Skin epidermis (tissue), 12 donors: ENCODE results near the gene PAFAH1B1.
"Not testable (repeated sequence)": the region's sequence is repeated elsewhere in the genome, so short reads cannot be mapped to it uniquely, and the experiment has no call there.

ENCODE experiments used
- H3K27ac ChIP-seq, 21 experiments: fragments of 200-600 bp; sonication (generic) in 11 of 21; one replicate each; pipeline ENCODE4 v1.5.0; 2020; ENCODE audit warnings: mild to moderate bottlenecking in 3 of 21, inconsistent platforms in 2 of 21, moderate library complexity in 2 of 21
- H3K4me3 ChIP-seq, 7 experiments: fragments of 200-600 bp; sonication (generic) in 2 of 7; one replicate each; pipeline ENCODE4 v1.5.0; 2020; ENCODE audit warnings: inconsistent platforms in 2 of 7, mild to moderate bottlenecking in 2 of 7, moderate library complexity in 1 of 7

The PAFAH1B1 gene

DNA sequence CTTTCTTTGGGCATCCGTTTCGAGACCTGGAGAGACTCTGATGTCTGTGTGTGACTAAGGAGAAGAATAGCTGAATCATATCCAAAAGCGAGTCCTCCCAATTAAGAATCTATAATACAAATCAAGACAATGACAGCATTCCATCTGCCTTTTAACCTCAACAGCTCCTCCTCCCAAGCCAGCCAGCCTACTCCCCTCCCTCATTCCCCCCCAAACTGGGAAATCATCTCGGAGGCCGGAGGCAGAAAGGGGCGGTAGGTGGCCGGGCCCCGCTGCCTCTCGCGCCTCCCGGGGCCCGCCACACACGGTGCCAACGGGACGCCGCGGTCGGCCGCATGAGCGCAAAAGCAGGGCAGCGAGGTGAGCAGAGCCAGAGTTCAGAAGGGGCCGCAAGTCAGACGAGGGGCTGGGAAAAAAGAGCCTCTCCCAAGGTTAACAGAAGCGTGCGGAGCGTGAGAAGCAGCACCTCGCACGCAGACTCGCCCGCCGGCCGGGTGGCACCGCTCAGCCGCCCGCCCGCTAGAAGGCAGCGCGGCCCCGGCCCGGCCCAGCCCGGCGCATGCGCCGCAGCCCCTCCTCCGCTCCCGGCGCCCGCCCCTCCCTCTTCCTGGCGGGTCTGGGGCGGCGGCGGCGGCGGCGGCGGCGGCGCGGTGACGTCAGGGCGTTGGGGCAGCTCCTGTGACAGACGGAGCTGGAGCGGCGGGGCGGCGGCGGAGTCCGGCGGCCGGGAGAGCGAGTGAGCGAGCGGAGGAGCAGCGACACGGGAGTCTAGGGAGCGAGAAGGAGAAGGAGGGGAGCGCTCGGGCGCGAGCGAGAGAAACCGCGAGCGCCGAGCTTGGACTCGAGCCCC is at the start of gene PAFAH1B1:
PAFAH1B1 (plus strand) TSS at position 684 of the 850 bp plus-strand sequence. CDS start 44,635 bp downstream, outside the sequence.
- Histone ChIP-seq H3K4me3 (peak within 1 kb of the TSS; percentile 86 to 99 (median 94)), H3K27ac (peak within 1 kb of the TSS; percentile 91 to 100 (median 98))

DNA sequence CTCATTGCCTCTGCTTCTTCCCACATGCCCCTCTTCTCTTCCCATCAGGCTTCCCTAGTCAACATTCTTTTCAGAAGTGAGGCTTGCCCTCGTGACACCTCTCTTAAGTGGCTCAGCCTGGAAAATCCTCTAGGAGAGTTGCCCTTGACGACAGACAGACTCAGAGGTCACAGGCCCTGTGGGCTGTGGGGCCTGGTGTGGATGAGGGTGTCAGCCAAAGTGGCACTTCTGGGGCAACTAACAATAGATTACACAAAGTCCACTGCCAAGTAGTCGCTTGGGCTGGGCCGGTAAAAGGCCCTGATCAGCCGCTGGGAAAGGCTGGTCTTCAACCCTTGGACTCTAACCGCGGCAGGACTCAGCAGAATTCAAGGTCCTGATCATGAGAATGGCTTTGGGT is 48.1 kb upstream of the PAFAH1B1 start:
- Histone ChIP-seq H3K4me3 (no peak overlapping the region), H3K27ac (no peak overlapping the region)

GRCh38 chr17:2547176-2547575 is 46.3 kb upstream of the PAFAH1B1 start:
- peak overlapping the region in 1 of 21 experiments; percentile 11 for H3K27ac ChIP-seq

GRCh38 chr17:2548026-2548425 is 45.4 kb upstream of the PAFAH1B1 start:
- peak overlapping the region in 1 of 21 experiments; percentile 11 for H3K27ac ChIP-seq
- not testable (repeated sequence) for H3K4me3 ChIP-seq

More at GRCh38 chr17:2547176-2547575, 46.3 kb upstream of the PAFAH1B1 start:
- H3K4me3 ChIP-seq = no peak overlapping the region

- Histone ChIP-seq H3K27ac (no peak overlapping the region), H3K4me3 (no peak overlapping the region)
Measured at GRCh38 chr17:2549392-2550211, 43.9 kb upstream of the PAFAH1B1 start.

DNA sequence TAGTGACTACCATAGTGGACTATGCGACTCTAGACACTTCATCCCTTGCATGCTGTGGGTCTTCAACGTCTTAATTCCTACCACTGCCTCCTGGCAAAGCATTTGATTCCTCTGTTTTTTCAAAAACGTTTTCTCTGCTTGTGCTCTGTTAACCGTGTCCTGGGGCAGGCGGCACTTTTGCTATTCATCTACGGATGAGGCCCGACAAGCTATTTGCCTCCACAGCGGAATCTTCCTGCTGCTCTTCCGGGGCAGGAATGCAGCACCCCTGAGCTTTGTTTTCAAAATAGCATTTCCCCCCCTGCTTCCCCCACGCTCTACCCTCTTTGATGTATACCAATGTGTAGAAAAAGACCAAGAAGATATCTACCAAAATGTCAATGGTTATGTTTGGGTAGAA is 42.0 kb upstream of the PAFAH1B1 start:
- no peak overlapping the region for H3K27ac ChIP-seq
- H3K4me3 ChIP-seq = no peak overlapping the region

DNA sequence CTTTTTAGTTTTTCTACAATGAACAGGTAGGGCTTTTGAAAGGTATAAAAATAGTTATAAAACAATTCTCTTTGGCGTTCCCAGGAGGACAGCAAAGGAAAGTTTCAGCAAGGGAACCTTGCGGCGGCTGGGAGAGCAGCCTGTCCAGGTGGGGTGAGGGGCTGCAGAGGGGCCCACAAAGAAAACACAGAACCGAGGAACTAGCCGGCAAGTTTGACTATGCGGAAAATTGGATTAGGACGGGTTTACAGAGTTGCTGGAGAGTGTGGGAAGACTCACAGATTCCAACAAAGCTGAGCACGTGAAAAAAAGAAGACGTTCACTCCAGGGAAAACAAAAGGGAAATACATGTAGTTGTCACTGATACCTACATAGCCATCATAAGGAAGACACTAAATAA is 41.5 kb upstream of the PAFAH1B1 start:
- no peak overlapping the region for H3K27ac ChIP-seq
- H3K4me3 ChIP-seq = no peak overlapping the region

GRCh38 chr17:2560658-2561057 is 32.8 kb upstream of the PAFAH1B1 start:
- H3K4me3 ChIP-seq = no peak overlapping the region
- no peak overlapping the region for H3K27ac ChIP-seq

DNA sequence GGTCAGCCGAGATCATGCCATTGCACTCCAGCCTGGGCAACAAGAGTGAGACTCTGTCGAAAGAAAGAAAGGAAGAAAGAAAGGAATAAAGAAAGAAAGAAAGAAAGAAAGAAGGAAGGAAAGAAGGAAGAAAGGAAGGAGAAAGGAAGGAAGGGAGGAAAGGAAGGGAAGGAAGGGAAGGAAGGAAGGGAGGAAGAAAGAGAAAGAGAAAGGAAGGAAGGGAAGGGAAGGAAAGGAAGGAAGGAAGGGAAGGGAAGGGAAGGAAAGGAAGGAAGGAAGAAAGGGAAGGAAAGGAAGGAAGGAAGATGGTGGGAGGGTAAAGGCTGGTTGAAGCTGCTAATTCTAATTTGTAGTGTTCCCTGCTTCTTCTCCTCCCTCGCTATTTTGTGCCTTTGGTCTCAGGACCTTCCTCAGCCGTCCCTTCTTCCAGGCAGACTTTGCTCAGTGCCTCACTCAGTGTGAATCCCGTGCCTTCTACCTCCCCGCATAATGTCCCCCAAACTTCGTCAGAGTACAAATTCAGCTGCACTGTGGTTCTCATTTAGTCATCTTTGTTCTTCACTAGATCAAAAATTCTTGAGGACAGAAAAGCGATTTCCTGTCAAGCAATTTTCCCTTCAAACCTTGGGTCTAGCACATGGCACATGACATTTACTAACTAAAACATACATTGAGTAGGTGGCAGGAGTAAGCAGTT is 31.1 kb upstream of the PAFAH1B1 start:
- H3K27ac ChIP-seq = no peak overlapping the region
- H3K4me3 ChIP-seq = no peak overlapping the region

- peak overlapping the region in 16 of 21 experiments; percentile 13 to 68 (median 50) for H3K27ac ChIP-seq
- no peak overlapping the region for H3K4me3 ChIP-seq
Measured at GRCh38 chr17:2563061-2563460, 30.4 kb upstream of the PAFAH1B1 start.

DNA sequence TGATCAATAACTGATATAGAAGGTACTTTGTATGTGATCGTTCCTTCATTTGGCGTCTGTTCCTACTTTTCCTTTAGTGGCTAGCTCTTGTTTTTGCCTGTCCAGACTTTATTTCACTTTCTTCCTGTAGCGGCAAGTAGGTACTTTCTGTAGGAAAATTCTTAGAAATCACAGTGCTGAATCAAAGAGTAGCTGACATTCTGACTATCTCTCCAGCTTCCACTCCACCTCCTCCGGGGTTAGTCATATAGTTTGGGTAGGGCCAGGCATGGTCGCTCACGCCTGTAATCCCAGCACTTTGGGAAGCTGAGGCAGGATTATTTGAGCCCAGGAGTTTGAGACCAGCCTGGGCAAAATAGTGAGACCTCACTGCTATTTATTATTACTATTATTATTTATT is 29.9 kb upstream of the PAFAH1B1 start:
- Histone ChIP-seq H3K4me3 (no peak overlapping the region), H3K27ac (peak overlapping the region in 19 of 21 experiments; percentile 0 to 68 (median 42))

GRCh38 chr17:2564877-2565276 is 28.6 kb upstream of the PAFAH1B1 start:
- Histone ChIP-seq H3K27ac (peak overlapping the region in 9 of 21 experiments; percentile 12 to 64 (median 50)), H3K4me3 (no peak overlapping the region)

DNA sequence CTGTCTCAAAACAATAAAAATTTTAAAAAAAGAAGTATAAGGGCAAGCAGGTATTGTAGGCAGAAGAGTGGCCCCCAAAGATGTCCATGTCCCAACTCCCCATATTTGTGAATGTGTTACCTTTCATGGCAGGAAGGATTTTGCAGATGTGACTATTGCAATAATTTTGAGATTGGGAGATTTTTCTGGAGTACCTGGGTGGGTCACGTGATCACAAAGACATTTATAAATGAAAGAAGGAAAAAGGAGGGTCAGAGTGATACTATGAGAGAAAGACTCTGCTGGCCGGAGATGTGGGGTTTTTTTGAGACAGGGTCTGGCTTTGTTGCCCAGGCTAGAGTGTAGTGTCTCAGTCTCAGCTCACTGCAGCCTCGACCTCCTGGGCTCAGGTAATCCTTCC is 27.4 kb upstream of the PAFAH1B1 start:
- Histone ChIP-seq H3K4me3 (no peak overlapping the region), H3K27ac (no peak overlapping the region)

DNA sequence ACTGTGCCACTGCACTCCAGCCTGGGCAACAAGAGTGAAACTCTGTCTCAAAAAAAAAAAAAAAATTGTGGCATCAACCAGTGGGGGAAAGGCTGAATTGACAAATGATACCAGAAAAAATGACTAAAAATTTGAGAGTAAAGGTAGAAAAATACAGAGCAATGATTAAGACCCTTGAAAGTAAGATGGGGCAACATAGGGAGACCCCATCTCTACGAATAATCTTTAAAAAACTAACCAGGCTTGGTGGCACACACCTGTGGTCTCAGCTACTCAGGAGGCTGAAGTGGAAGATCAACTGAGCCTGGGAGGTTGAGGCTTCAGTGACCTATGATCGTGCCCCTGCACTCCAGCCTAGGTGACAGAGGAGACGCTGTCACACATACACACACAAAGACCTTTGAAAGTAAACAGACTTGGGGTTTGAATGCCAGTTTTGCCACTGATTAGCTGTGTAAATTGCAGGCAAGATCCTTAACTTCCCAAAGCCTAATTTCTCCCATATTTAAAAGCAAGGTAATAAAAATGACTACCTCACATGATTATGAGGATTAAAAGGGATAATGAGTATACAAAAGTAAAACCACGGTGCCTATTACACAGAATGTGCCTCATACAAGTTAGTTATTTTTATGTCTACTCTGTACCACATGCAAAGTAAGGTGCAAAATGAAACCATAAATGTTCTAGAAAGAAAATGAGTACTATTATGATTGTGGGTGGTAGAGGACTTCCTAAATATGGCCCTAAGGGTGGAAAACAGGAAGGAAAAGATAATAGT is 21.7 kb upstream of the PAFAH1B1 start:
- no peak overlapping the region for H3K27ac ChIP-seq
- H3K4me3 ChIP-seq = no peak overlapping the region

DNA sequence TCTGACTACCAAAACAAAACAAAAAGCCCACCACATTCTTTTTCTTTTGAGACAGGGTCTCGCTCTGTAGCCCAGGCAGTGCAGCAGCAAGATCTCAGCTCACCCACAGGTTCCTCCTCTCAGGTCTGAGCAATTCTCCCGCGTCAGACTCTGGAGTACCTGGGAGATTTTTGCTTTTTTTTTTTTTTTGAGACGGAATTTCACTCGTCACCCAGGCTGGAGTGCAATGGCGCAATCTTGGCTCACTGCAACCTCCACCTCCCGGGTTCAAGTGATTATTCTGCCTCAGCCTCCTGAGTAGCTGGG is 21.2 kb upstream of the PAFAH1B1 start:
- H3K4me3 ChIP-seq, H3K27ac ChIP-seq: not testable (repeated sequence)

DNA sequence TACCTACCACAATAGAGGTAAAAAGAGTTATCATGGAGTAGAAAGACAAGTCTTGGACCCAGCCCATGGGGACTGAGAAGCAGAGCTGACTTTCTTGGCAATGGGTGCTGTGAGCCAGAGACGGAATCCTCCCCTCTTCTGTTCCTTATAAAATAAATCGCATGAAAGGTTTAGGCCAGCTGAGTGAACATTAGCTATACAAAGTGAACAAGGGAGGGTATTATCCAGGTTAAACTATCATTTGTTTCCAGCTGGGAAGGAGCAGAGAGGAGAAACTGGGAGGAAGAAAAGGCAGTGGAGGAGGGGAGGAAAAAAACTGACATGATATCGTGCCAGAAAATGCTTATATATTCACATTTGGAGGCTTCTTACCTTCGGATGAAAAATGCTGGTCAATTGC is 13.3 kb upstream of the PAFAH1B1 start:
- H3K4me3 ChIP-seq = no peak overlapping the region
- H3K27ac ChIP-seq = no peak overlapping the region

DNA sequence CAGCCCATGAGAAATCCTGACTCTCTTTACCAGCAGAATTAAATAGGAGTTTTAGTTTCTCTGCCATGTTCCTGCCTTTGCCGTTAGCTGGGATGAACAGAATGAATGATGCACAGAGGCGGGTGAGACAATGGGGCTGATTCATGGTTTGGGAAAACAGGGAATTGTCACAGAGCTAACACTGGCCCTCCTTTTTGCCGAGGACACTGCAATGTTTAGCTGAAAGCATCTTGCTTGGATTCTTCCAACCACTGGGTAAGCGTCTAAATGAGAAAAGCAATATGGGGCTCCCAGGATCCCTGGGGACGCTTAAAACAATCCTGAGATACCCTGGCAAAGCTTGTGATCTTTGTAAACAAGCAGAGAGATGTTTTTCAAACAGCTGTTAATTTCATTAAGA is 12.8 kb upstream of the PAFAH1B1 start:
- H3K27ac ChIP-seq = no peak overlapping the region
- H3K4me3 ChIP-seq = no peak overlapping the region

DNA sequence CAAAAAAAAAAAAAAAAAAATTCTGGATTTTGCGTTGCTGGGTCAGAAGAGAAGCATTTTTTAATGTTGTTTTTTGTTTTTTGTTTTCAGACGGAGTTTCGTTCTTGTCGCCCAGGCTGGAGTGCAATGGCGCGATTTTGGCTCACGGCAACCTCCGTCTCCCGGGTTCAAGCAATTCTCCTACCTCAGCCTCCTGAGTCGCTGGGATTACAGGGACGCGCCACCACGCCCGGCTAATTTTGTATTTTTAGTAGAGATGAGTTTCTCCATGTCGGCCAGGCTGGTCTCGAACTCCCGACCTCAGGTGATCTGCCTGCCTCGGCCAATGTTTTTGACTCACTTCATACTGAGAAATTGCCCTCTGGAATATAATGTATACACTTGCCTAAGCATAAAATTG is 11.0 kb upstream of the PAFAH1B1 start:
- Histone ChIP-seq H3K4me3 (no peak overlapping the region), H3K27ac (no peak overlapping the region)

GRCh38 chr17:2591040-2591640 is 2.3 kb upstream of the PAFAH1B1 start:
- H3K27ac ChIP-seq = peak overlapping the region in 1 of 21 experiments; percentile 100
- H3K4me3 ChIP-seq = no peak overlapping the region
